Activated naive CD8-positive, alpha-beta T cell treated with anti-CD3 and anti-CD28 coated beads, Interleukin-2, amount 10 ng/mL, durations not matched to agents 7 days and 5 days (primary cell): ENCODE measurements around the gene SLC24A1. TPM values are rescaled to one million over a fixed set of nuclear protein-coding genes. Genes with fewer than 3 reads are reported as not detected.

ENCODE experiments used
- ATAC-seq: fragments of 150-1000 bp; cut with Tn5 transposase; one replicate; pipeline ENCODE4 v1.10.0; 2021; ENCODE audit warnings: low read depth, moderate library complexity
- POLR2A ChIA-PET: fragments of 350-600 bp; sonication (Branson Sonifier 250); formaldehyde crosslinking; loops from one replicate; lab custom pipeline; 2021; ENCODE audit warnings: antibody characterized with exemption; lab: Charles Lee
- DNase-seq: peaks from one replicate; pipeline ENCODE4 v3.0.0; 2021
- H3K27ac Mint-ChIP-seq: one replicate; pipeline ENCODE4 v1.8.0; 2022; ENCODE audit warnings: mild to moderate bottlenecking, mixed read lengths
- H3K27me3 Mint-ChIP-seq: one replicate; pipeline ENCODE4 v1.8.0; 2022; ENCODE audit warnings: mild to moderate bottlenecking, moderate library complexity, mixed read lengths
- H3K36me3 Mint-ChIP-seq: one replicate; pipeline ENCODE4 v1.8.0; 2021; ENCODE audit warnings: mild to moderate bottlenecking, mixed read lengths
- H3K4me1 Mint-ChIP-seq: one replicate; pipeline ENCODE4 v1.8.0; 2021; ENCODE audit warnings: mixed read lengths
- H3K4me3 Mint-ChIP-seq: one replicate; pipeline ENCODE4 v1.8.0; 2022; ENCODE audit warnings: mild to moderate bottlenecking, moderate library complexity, mixed read lengths
- H3K9me3 Mint-ChIP-seq: one replicate; pipeline ENCODE4 v1.8.0; 2021; ENCODE audit warnings: mixed read lengths
- total RNA-seq, 2 experiments: library from RNA; stranded (reverse); gene quantifications; one replicate each; pipeline ENCODE4 v1.2.3, GENCODE V29; 2021

SLC24A1 gene
- 1 to 10 TPM; 4.9 to 7.1 TPM for total RNA-seq

GRCh38 chr15:65621638-65622037, at the start of gene SLC24A1:
Gene SLC24A1 (plus strand): TSS chr15:65621938. CDS start chr15:65624081, 2,143 bp downstream.
- ATAC-seq (no peak), DNase-seq (no peak)
- H3K27me3 Mint-ChIP-seq = no peaks in the 10 kb centered on the region
- H3K36me3 Mint-ChIP-seq = peaks cover 2% of the 10 kb centered on the region
- H3K4me1 Mint-ChIP-seq = no peaks in the 10 kb centered on the region
- POLR2A ChIA-PET = interaction anchor here (1.0 kb wide), 1 partner anchor 11 kb away, joined by 5 read pairs; the partner anchor contains the start of gene INTS14
- no peaks in the 10 kb centered on the region for H3K9me3 Mint-ChIP-seq
- no peak within 1 kb of the TSS for H3K4me3 Mint-ChIP-seq
- no peak within 1 kb of the TSS for H3K27ac Mint-ChIP-seq

GRCh38 chr15:65571971-65572370, 49.8 kb upstream of the SLC24A1 start:
- ATAC-seq = no peak
- POLR2A ChIA-PET = no interaction called here
- H3K36me3 Mint-ChIP-seq = peaks cover 16% of the 10 kb centered on the region

GRCh38 chr15:65576664-65577063, 45.1 kb upstream of the SLC24A1 start:
- Mint-ChIP-seq H3K9me3 (no peaks in the 10 kb centered on the region), H3K4me3 (no peak overlapping the region), H3K27ac (no peak overlapping the region), H3K4me1 (peaks cover 6% of the 10 kb centered on the region), H3K27me3 (no peaks in the 10 kb centered on the region), H3K36me3 (peaks cover 20% of the 10 kb centered on the region)
- ATAC-seq (no peak), DNase-seq (no peak)
- POLR2A ChIA-PET = no interaction called here

More at GRCh38 chr15:65571971-65572370, 49.8 kb upstream of the SLC24A1 start:
- Mint-ChIP-seq H3K9me3 (no peaks in the 10 kb centered on the region), H3K4me3 (no peak overlapping the region), H3K4me1 (no peaks in the 10 kb centered on the region), H3K27me3 (no peaks in the 10 kb centered on the region), H3K27ac (no peak overlapping the region)
- DNase-seq = no peak

- Mint-ChIP-seq H3K36me3 (peaks cover 26% of the 10 kb centered on the region), H3K27me3 (no peaks in the 10 kb centered on the region), H3K9me3 (no peaks in the 10 kb centered on the region), H3K4me1 (peaks cover 8% of the 10 kb centered on the region), H3K27ac (peak overlapping the region; percentile 4), H3K4me3 (no peak overlapping the region)
- POLR2A ChIA-PET = no interaction called here
- no peak for DNase-seq
- ATAC-seq = no peak
Measured at GRCh38 chr15:65577129-65577996, 44.4 kb upstream of the SLC24A1 start.

- POLR2A ChIA-PET = no interaction called here
- DNase-seq = no peak
- Mint-ChIP-seq H3K9me3 (no peaks in the 10 kb centered on the region), H3K36me3 (peaks cover 40% of the 10 kb centered on the region), H3K27ac (no peak overlapping the region), H3K27me3 (no peaks in the 10 kb centered on the region), H3K4me3 (no peak overlapping the region), H3K4me1 (peaks cover 19% of the 10 kb centered on the region)
- no peak for ATAC-seq
Measured at GRCh38 chr15:65578904-65579728, 42.6 kb upstream of the SLC24A1 start.

- POLR2A ChIA-PET = no interaction called here
- peaks cover 24% of the 10 kb centered on the region for H3K4me1 Mint-ChIP-seq
- H3K36me3 Mint-ChIP-seq = peaks cover 40% of the 10 kb centered on the region
Measured at GRCh38 chr15:65579762-65580161, 42.0 kb upstream of the SLC24A1 start.

GRCh38 chr15:65580287-65580686, 41.5 kb upstream of the SLC24A1 start:
- Mint-ChIP-seq H3K27ac (peak overlapping the region; percentile 52), H3K4me1 (peaks cover 24% of the 10 kb centered on the region)
- POLR2A ChIA-PET = no interaction called here

More at GRCh38 chr15:65579762-65580161, 42.0 kb upstream of the SLC24A1 start:
- no peak overlapping the region for H3K4me3 Mint-ChIP-seq
- peak overlapping the region; percentile 52 for H3K27ac Mint-ChIP-seq
- ATAC-seq = no peak
- no peaks in the 10 kb centered on the region for H3K9me3 Mint-ChIP-seq
- H3K27me3 Mint-ChIP-seq = no peaks in the 10 kb centered on the region
- no peak for DNase-seq

GRCh38 chr15:65583701-65584100, 38.0 kb upstream of the SLC24A1 start:
- POLR2A ChIA-PET = interaction anchor here (1.2 kb wide), 1 partner anchor 67 kb away, joined by 5 read pairs; the partner anchor contains the start of gene DPP8
- DNase-seq = no peak
- peaks cover 47% of the 10 kb centered on the region for H3K36me3 Mint-ChIP-seq
- peaks cover 28% of the 10 kb centered on the region for H3K4me1 Mint-ChIP-seq
- ATAC-seq = peak; percentile 95
- peak overlapping the region; percentile 61 for H3K4me3 Mint-ChIP-seq
- H3K27me3 Mint-ChIP-seq = no peaks in the 10 kb centered on the region
- H3K9me3 Mint-ChIP-seq = no peaks in the 10 kb centered on the region
- peak overlapping the region; percentile 75 for H3K27ac Mint-ChIP-seq

More at GRCh38 chr15:65580287-65580686, 41.5 kb upstream of the SLC24A1 start:
- Mint-ChIP-seq H3K36me3 (peaks cover 40% of the 10 kb centered on the region), H3K9me3 (no peaks in the 10 kb centered on the region), H3K4me3 (no peak overlapping the region), H3K27me3 (no peaks in the 10 kb centered on the region)
- DNase-seq = no peak
- ATAC-seq = no peak

- Mint-ChIP-seq H3K9me3 (no peaks in the 10 kb centered on the region), H3K27me3 (no peaks in the 10 kb centered on the region)
Measured at GRCh38 chr15:65584241-65584640, 37.5 kb upstream of the SLC24A1 start.

GRCh38 chr15:65587094-65587493, 34.6 kb upstream of the SLC24A1 start:
- no peak for ATAC-seq
- Mint-ChIP-seq H3K27ac (no peak overlapping the region), H3K36me3 (peaks cover 44% of the 10 kb centered on the region), H3K9me3 (no peaks in the 10 kb centered on the region), H3K4me3 (no peak overlapping the region), H3K4me1 (peaks cover 20% of the 10 kb centered on the region), H3K27me3 (no peaks in the 10 kb centered on the region)
- DNase-seq = no peak
- POLR2A ChIA-PET = no interaction called here

More at GRCh38 chr15:65584241-65584640, 37.5 kb upstream of the SLC24A1 start:
- Mint-ChIP-seq H3K27ac (peak overlapping the region; percentile 75), H3K4me3 (peak overlapping the region; percentile 61), H3K36me3 (peaks cover 44% of the 10 kb centered on the region), H3K4me1 (peaks cover 25% of the 10 kb centered on the region)
- no peak for DNase-seq
- no peak for ATAC-seq
- POLR2A ChIA-PET = interaction anchor here (1.2 kb wide), 1 partner anchor 67 kb away, joined by 5 read pairs; the partner anchor contains the start of gene DPP8

- no peaks in the 10 kb centered on the region for H3K27me3 Mint-ChIP-seq
- peaks cover 3% of the 10 kb centered on the region for H3K4me1 Mint-ChIP-seq
- no peak for DNase-seq
- ATAC-seq = no peak
- peaks cover 14% of the 10 kb centered on the region for H3K36me3 Mint-ChIP-seq
- no peak overlapping the region for H3K4me3 Mint-ChIP-seq
- no peak overlapping the region for H3K27ac Mint-ChIP-seq
- H3K9me3 Mint-ChIP-seq = no peaks in the 10 kb centered on the region
- POLR2A ChIA-PET = interaction anchor here (0.6 kb wide), 1 partner anchor 36 kb away, joined by 4 read pairs; no protein-coding TSS in a partner anchor
Measured at GRCh38 chr15:65595960-65596359, 25.8 kb upstream of the SLC24A1 start.

- POLR2A ChIA-PET = interaction anchor here (0.6 kb wide), 1 partner anchor 287 kb away, joined by 4 read pairs; no protein-coding TSS in a partner anchor
- H3K36me3 Mint-ChIP-seq = peaks cover 13% of the 10 kb centered on the region
- H3K4me1 Mint-ChIP-seq = peaks cover 3% of the 10 kb centered on the region
- H3K27ac Mint-ChIP-seq = no peak overlapping the region
- ATAC-seq (no peak), DNase-seq (no peak)
- H3K9me3 Mint-ChIP-seq = no peaks in the 10 kb centered on the region
- H3K4me3 Mint-ChIP-seq = no peak overlapping the region
- no peaks in the 10 kb centered on the region for H3K27me3 Mint-ChIP-seq
Measured at GRCh38 chr15:65598468-65598867, 23.3 kb upstream of the SLC24A1 start.

GRCh38 chr15:65599677-65600076, 22.1 kb upstream of the SLC24A1 start:
- Mint-ChIP-seq H3K9me3 (no peaks in the 10 kb centered on the region), H3K27ac (no peak overlapping the region), H3K27me3 (no peaks in the 10 kb centered on the region), H3K36me3 (peaks cover 16% of the 10 kb centered on the region), H3K4me3 (no peak overlapping the region), H3K4me1 (peaks cover 3% of the 10 kb centered on the region)
- ATAC-seq (no peak), DNase-seq (no peak)
- POLR2A ChIA-PET = no interaction called here
